Measurements from ENCODE around the gene DOCK2. TPM values are rescaled to one million over a fixed set of nuclear protein-coding genes. Genes with fewer than 3 reads are reported as not detected.

DOCK2 gene
- total and polyA plus RNA-seq, 2 donors (not counting 1 experiment from before 2014, with no cell fraction given), result 112 to 330 TPM

GRCh38 chr5:169886033-169886432 lies 249.0 kb downstream of the DOCK2 start:
- no peak for ATAC-seq (ENCODE audit: low read depth)
- POLR2A ChIA-PET, result no interaction called here
- intact Hi-C loops (cut with micrococcal nuclease), result no loop called here

DNA sequence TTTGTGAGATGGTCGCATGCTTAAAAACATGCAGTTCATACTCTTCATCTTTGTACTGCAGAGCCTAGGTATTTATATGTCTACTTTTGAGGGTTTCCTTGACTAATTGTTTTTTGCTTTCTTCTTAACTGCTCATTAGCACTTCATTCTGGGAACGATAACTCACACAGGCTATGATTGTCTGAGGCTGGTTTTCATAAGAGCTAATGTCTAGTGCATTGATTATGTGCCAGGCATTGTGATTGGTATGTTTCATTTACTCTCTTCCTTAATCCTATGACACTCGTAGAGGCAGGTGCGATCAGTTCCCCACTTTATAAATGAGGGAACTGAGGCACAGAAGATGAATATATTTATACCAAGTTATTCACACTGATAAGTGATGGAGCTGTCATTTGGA lies 249.6 kb downstream of the DOCK2 start:
- H3K9ac ChIP-seq (ENCODE audit: low read length), result no peak overlapping the region
- DNase-seq (no peak), ATAC-seq (ENCODE audit: low read depth) (no peak)
- Mint-ChIP-seq H3K4me3 (no peak overlapping the region), H3K4me1 (peaks cover 8% of the 10 kb centered on the region), H3K27me3 (no peaks in the 10 kb centered on the region), H3K27ac (no peak overlapping the region), H3K9me3 (ENCODE audit: insufficient read depth) (no peaks in the 10 kb centered on the region)
- H3K4me3 ChIP-seq (ENCODE audit: control extremely low read depth in 1 of 5, extremely low read depth in 1 of 5, insufficient read depth in 1 of 5, low read depth in 2 of 5, low read length in 4 of 5), result no peak overlapping the region
- TF ChIP-seq EZH2 (IDR thresholded peaks at IDR 0.05; ENCODE audit: borderline replicate concordance, insufficient read depth, low read depth, low read length, poor library complexity, severe bottlenecking) (no peak), CTCF (IDR thresholded peaks at IDR 0.05) (no peak)
- CTCF ChIA-PET, result no interaction called here
- no peak overlapping the region for H3K4me2 ChIP-seq (replicated peaks; ENCODE audit: low read depth, low read length, poor library complexity, severe bottlenecking)
- intact Hi-C loops (cut with micrococcal nuclease), result no loop called here
- H3K4me1 ChIP-seq (ENCODE audit: control insufficient read depth in 2 of 2, insufficient read depth in 2 of 2, low read length in 2 of 2), result no peaks in the 10 kb centered on the region
- H2AFZ ChIP-seq (ENCODE audit: insufficient read depth, low read depth, low read length, poor library complexity, severe bottlenecking), result no peak overlapping the region
- POLR2A ChIA-PET, result no interaction called here
- no peak overlapping the region for H3K27ac ChIP-seq (ENCODE audit: low read length in 2 of 2)
- no peaks in the 10 kb centered on the region for H3K9me3 ChIP-seq (ENCODE audit: control extremely low read depth in 1 of 3, control insufficient read depth in 2 of 3, insufficient read depth in 1 of 3, low read length in 2 of 3)
- no peaks in the 10 kb centered on the region for H3K27me3 ChIP-seq (replicated peaks in 1 of 4; ENCODE audit: control extremely low read depth in 1 of 4, control insufficient read depth in 3 of 4, insufficient read depth in 4 of 4, low read length in 3 of 4)
- no CpG with 5 or more reads among the region's 4 CpGs for WGBS (ENCODE audit: insufficient coverage)
- peaks cover 31% of the 10 kb centered on the region for H3K79me2 ChIP-seq (ENCODE audit: control insufficient read depth, insufficient read depth, low read length)
- H4K20me1 ChIP-seq (ENCODE audit: control insufficient read depth, insufficient read depth, low read length, poor library complexity, severe bottlenecking), result peaks cover 41% of the 10 kb centered on the region
- peaks cover 3 to 23% of the 10 kb centered on the region in 2 experiments for H3K36me3 ChIP-seq (replicated peaks in 1 of 2; ENCODE audit: control extremely low read depth in 1 of 2, control insufficient read depth in 1 of 2, extremely low read depth in 1 of 2, insufficient read depth in 2 of 2, low read length in 1 of 2)

More at GRCh38 chr5:169886033-169886432, 249.0 kb downstream of the DOCK2 start:
- H3K9me3 Mint-ChIP-seq (ENCODE audit: insufficient read depth), result no peaks in the 10 kb centered on the region
- H3K27ac Mint-ChIP-seq, result no peak overlapping the region
- DNase-seq, result no peak
- Histone ChIP-seq H3K4me2 (replicated peaks; ENCODE audit: low read depth, low read length, poor library complexity, severe bottlenecking) (no peak overlapping the region), H3K36me3 (replicated peaks in 1 of 2; ENCODE audit: control extremely low read depth in 1 of 2, control insufficient read depth in 1 of 2, extremely low read depth in 1 of 2, insufficient read depth in 2 of 2, low read length in 1 of 2) (peaks cover 3 to 28% of the 10 kb centered on the region in 2 experiments), H3K4me3 (ENCODE audit: control extremely low read depth in 1 of 5, extremely low read depth in 1 of 5, insufficient read depth in 1 of 5, low read depth in 2 of 5, low read length in 4 of 5) (no peak overlapping the region), H3K9me3 (ENCODE audit: control extremely low read depth in 1 of 3, control insufficient read depth in 2 of 3, insufficient read depth in 1 of 3, low read length in 2 of 3) (no peaks in the 10 kb centered on the region), H4K20me1 (ENCODE audit: control insufficient read depth, insufficient read depth, low read length, poor library complexity, severe bottlenecking) (peaks cover 40% of the 10 kb centered on the region), H3K79me2 (ENCODE audit: control insufficient read depth, insufficient read depth, low read length) (peaks cover 37% of the 10 kb centered on the region), H3K27me3 (replicated peaks in 1 of 4; ENCODE audit: control extremely low read depth in 1 of 4, control insufficient read depth in 3 of 4, insufficient read depth in 4 of 4, low read length in 3 of 4) (no peaks in the 10 kb centered on the region), H3K27ac (ENCODE audit: low read length in 2 of 2) (no peak overlapping the region), H3K4me1 (ENCODE audit: control insufficient read depth in 2 of 2, insufficient read depth in 2 of 2, low read length in 2 of 2) (no peaks in the 10 kb centered on the region), H3K9ac (ENCODE audit: low read length) (no peak overlapping the region), H2AFZ (ENCODE audit: insufficient read depth, low read depth, low read length, poor library complexity, severe bottlenecking) (no peak overlapping the region)
- TF ChIP-seq CTCF (IDR thresholded peaks at IDR 0.05), result no peak
- CTCF ChIA-PET, result no interaction called here
- WGBS (ENCODE audit: insufficient coverage), result no CpG with 5 or more reads among the region's 2 CpGs
- H3K4me3 Mint-ChIP-seq, result no peak overlapping the region
- H3K4me1 Mint-ChIP-seq, result peaks cover 8% of the 10 kb centered on the region
- no peaks in the 10 kb centered on the region for H3K27me3 Mint-ChIP-seq
